Measurements from ENCODE around the gene DCUN1D2.

DCUN1D2 gene

GRCh38 chr13:113417836-113418721 is 72.4 kb downstream of the DCUN1D2 start:
- Histone ChIP-seq H3K36me3 (no peaks in the 10 kb centered on the region), H3K4me1 (no peaks in the 10 kb centered on the region), H3K4me3 (ENCODE audit: low read depth, low read length) (no peak overlapping the region), H3K27me3 (peaks cover 6% of the 10 kb centered on the region), H3K9me3 (no peaks in the 10 kb centered on the region)
- no peak for TF ChIP-seq CTCF (IDR thresholded peaks at IDR 0.05; ENCODE audit: low read depth, low read length)
- DNase-seq = no peak

GRCh38 chr13:113417008-113417751 is 73.3 kb downstream of the DCUN1D2 start:
- Histone ChIP-seq H3K9me3 (no peaks in the 10 kb centered on the region), H3K27me3 (peaks cover 6% of the 10 kb centered on the region), H3K4me1 (no peaks in the 10 kb centered on the region), H3K4me3 (ENCODE audit: low read depth, low read length) (no peak overlapping the region), H3K36me3 (no peaks in the 10 kb centered on the region)
- no peak for DNase-seq
- TF ChIP-seq CTCF (IDR thresholded peaks at IDR 0.05; ENCODE audit: low read depth, low read length) = no peak

- Histone ChIP-seq H3K9me3 (no peaks in the 10 kb centered on the region), H3K36me3 (no peaks in the 10 kb centered on the region), H3K4me3 (ENCODE audit: low read depth, low read length) (no peak overlapping the region), H3K4me1 (no peaks in the 10 kb centered on the region), H3K27me3 (peaks cover 6% of the 10 kb centered on the region)
- DNase-seq = no peak
- TF ChIP-seq CTCF (IDR thresholded peaks at IDR 0.05; ENCODE audit: low read depth, low read length) = no peak
These were observed 74.7 kb downstream of the DCUN1D2 start for GRCh38 chr13:113415825-113416224.

- H3K9me3 ChIP-seq = no peaks in the 10 kb centered on the region
- H3K27me3 ChIP-seq = peaks cover 6% of the 10 kb centered on the region
- no peak for TF ChIP-seq CTCF (IDR thresholded peaks at IDR 0.05; ENCODE audit: low read depth, low read length)
- no peak overlapping the region for H3K4me3 ChIP-seq (ENCODE audit: low read depth, low read length)
- H3K4me1 ChIP-seq = no peaks in the 10 kb centered on the region
- no peak for DNase-seq
- no peaks in the 10 kb centered on the region for H3K36me3 ChIP-seq
These were observed 75.5 kb downstream of the DCUN1D2 start for GRCh38 chr13:113415032-113415431.

- Histone ChIP-seq H3K4me1 (no peaks in the 10 kb centered on the region), H3K27me3 (peaks cover 6% of the 10 kb centered on the region), H3K4me3 (ENCODE audit: low read depth, low read length) (no peak overlapping the region), H3K36me3 (no peaks in the 10 kb centered on the region), H3K9me3 (no peaks in the 10 kb centered on the region)
- TF ChIP-seq CTCF (IDR thresholded peaks at IDR 0.05; ENCODE audit: low read depth, low read length) = no peak
- no peak for DNase-seq
These were observed 76.2 kb downstream of the DCUN1D2 start for GRCh38 chr13:113414335-113414734.

- H3K4me1 ChIP-seq = no peaks in the 10 kb centered on the region
- no peak for TF ChIP-seq CTCF (IDR thresholded peaks at IDR 0.05; ENCODE audit: low read depth, low read length)
- H3K27me3 ChIP-seq = peaks cover 6% of the 10 kb centered on the region
- no peak overlapping the region for H3K4me3 ChIP-seq (ENCODE audit: low read depth, low read length)
- no peaks in the 10 kb centered on the region for H3K9me3 ChIP-seq
- no peak for DNase-seq
- H3K36me3 ChIP-seq = no peaks in the 10 kb centered on the region
These were observed 76.6 kb downstream of the DCUN1D2 start for GRCh38 chr13:113413898-113414282.

Data from BE2C (cell line).